ENCODE measurements around the gene SETX.

Gene SETX

DNA sequence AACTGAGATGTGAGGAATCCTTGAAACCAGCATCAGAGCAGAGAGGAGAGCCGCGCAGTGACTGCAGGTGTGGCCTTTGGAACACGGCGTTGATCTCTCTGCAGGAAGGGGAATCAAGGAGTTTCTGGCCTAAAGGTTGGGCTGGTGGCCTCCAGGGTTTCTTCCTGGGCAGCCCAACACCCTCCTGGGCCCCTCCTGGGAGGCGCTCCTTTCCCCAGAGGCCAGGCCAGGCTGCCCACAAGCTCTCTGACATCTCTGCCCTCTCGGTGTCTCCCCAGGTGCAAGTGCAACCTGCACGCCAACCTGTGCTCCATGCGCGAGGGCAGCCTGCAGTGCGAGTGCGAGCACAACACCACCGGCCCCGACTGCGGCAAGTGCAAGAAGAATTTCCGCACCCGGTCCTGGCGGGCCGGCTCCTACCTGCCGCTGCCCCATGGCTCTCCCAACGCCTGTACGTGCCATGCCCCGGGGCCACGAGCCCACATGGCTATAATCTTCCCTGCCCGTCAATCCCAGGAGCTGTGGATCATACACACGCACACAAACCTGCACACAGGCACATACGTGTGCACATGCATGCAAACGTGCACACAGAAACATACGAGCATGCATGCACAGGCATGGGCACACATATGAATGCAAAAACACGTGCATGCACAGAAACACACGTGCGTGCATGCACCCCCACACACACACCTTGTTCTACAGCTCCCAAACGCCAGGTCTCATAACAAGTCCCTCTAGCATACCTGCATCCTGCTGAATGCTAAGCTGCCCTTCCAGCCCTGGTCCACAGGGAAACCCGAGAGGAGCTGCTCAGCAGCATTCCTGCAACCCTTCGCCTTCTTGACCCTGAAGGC is 128.0 kb downstream of the SETX start:
- H2AFZ ChIP-seq (ENCODE audit: low read depth, low read length, severe bottlenecking) = no peak overlapping the region
- no peak overlapping the region for H3K9ac ChIP-seq (ENCODE audit: low read length)
- H3F3A ChIP-seq (ENCODE audit: insufficient read depth) = no peaks in the 10 kb centered on the region
- no peaks in the 10 kb centered on the region for H3K27me3 ChIP-seq (ENCODE audit: low read length)
- H3K4me3 ChIP-seq (ENCODE audit: insufficient read depth, low read length, poor library complexity, severe bottlenecking) = no peak overlapping the region
- no peak overlapping the region for H3K27ac ChIP-seq (ENCODE audit: low read depth, low read length)
- no peaks in the 10 kb centered on the region for H3K79me2 ChIP-seq (ENCODE audit: insufficient read depth, low read length)
- no peaks in the 10 kb centered on the region for H4K20me1 ChIP-seq (ENCODE audit: low read depth, low read length)
- H3K4me2 ChIP-seq (ENCODE audit: low read depth, low read length, poor library complexity, severe bottlenecking) = no peak overlapping the region
- TF ChIP-seq, protein P1, sequence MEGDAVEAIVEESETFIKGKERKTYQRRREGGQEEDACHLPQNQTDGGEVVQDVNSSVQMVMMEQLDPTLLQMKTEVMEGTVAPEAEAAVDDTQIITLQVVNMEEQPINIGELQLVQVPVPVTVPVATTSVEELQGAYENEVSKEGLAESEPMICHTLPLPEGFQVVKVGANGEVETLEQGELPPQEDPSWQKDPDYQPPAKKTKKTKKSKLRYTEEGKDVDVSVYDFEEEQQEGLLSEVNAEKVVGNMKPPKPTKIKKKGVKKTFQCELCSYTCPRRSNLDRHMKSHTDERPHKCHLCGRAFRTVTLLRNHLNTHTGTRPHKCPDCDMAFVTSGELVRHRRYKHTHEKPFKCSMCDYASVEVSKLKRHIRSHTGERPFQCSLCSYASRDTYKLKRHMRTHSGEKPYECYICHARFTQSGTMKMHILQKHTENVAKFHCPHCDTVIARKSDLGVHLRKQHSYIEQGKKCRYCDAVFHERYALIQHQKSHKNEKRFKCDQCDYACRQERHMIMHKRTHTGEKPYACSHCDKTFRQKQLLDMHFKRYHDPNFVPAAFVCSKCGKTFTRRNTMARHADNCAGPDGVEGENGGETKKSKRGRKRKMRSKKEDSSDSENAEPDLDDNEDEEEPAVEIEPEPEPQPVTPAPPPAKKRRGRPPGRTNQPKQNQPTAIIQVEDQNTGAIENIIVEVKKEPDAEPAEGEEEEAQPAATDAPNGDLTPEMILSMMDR (IDR thresholded peaks at IDR 0.05; ENCODE audit: insufficient read depth, low read length, poor library complexity, severe bottlenecking) = no peak
- TF ChIP-seq EZH2phosphoT487 (conservative IDR thresholded peaks at IDR 0.05; ENCODE audit: low read length) = no peak
- no peaks in the 10 kb centered on the region for H3K9me2 ChIP-seq (replicated peaks; ENCODE audit: insufficient read depth, low read length)
- H3K36me3 ChIP-seq (ENCODE audit: low read length) = no peaks in the 10 kb centered on the region
- H3K9me3 ChIP-seq (ENCODE audit: insufficient read depth, low read length) = no peaks in the 10 kb centered on the region

DNA sequence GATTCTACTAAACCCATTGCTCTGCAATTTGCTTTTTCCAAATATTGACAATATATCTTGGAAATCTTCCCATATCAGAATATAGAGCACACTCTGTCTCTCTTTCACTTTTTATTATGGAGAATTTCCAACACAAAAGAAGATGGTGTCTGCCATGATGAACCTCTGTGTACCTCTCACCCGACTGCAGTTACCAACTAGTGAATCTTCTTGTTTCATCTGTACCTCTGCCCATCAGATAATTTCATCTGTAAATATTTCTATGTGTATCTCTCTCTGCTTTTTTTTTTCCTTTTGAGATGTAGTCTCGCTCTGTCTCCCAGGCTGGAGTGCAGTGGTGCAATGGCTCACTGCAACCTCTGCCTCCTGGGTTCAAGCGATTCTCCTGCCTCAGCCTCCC is 130.1 kb downstream of the SETX start:
- no peaks in the 10 kb centered on the region for H4K20me1 ChIP-seq (ENCODE audit: low read depth, low read length)
- H3K27me3 ChIP-seq (ENCODE audit: low read length) = no peaks in the 10 kb centered on the region
- no peak for TF ChIP-seq EZH2phosphoT487 (conservative IDR thresholded peaks at IDR 0.05; ENCODE audit: low read length)
- TF ChIP-seq, protein P1 (IDR thresholded peaks at IDR 0.05; ENCODE audit: insufficient read depth, low read length, poor library complexity, severe bottlenecking) = no peak
- H3K9me3 ChIP-seq (ENCODE audit: insufficient read depth, low read length) = no peaks in the 10 kb centered on the region
- no peaks in the 10 kb centered on the region for H3K9me2 ChIP-seq (replicated peaks; ENCODE audit: insufficient read depth, low read length)
- no peak overlapping the region for H2AFZ ChIP-seq (ENCODE audit: low read depth, low read length, severe bottlenecking)
- no peaks in the 10 kb centered on the region for H3K79me2 ChIP-seq (ENCODE audit: insufficient read depth, low read length)
- no peak overlapping the region for H3K4me2 ChIP-seq (ENCODE audit: low read depth, low read length, poor library complexity, severe bottlenecking)
- no peaks in the 10 kb centered on the region for H3F3A ChIP-seq (ENCODE audit: insufficient read depth)
- H3K9ac ChIP-seq (ENCODE audit: low read length) = no peak overlapping the region
- H3K27ac ChIP-seq (ENCODE audit: low read depth, low read length) = no peak overlapping the region
- H3K4me3 ChIP-seq (ENCODE audit: insufficient read depth, low read length, poor library complexity, severe bottlenecking) = no peak overlapping the region
- no peaks in the 10 kb centered on the region for H3K36me3 ChIP-seq (ENCODE audit: low read length)

DNA sequence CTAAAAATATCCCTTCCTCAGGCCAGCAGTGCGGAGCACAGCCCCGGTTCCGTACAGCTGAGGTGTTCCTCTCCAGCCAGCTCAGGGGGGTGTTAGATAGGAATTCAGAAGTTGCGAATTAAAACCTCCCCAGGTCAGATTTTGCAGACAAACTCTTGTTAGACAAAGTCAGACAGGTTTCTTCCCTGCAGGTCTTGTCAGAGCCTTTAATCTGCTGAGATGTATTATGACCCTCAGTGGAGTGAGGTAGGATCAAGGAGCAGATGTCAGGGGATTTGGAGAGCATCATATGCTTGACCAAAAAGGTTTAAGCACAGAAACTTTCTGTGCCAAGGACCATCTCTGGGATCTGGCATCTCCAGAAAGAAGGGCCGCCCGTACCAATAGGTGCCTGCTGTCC is 132.8 kb downstream of the SETX start:
- no peak overlapping the region for H3K4me3 ChIP-seq (ENCODE audit: insufficient read depth, low read length, poor library complexity, severe bottlenecking)
- H3K9me3 ChIP-seq (ENCODE audit: insufficient read depth, low read length) = no peaks in the 10 kb centered on the region
- no peaks in the 10 kb centered on the region for H3K79me2 ChIP-seq (ENCODE audit: insufficient read depth, low read length)
- no peaks in the 10 kb centered on the region for H3F3A ChIP-seq (ENCODE audit: insufficient read depth)
- no peaks in the 10 kb centered on the region for H3K27me3 ChIP-seq (ENCODE audit: low read length)
- H3K36me3 ChIP-seq (ENCODE audit: low read length) = no peaks in the 10 kb centered on the region
- no peak overlapping the region for H3K4me2 ChIP-seq (ENCODE audit: low read depth, low read length, poor library complexity, severe bottlenecking)
- TF ChIP-seq EZH2phosphoT487 (conservative IDR thresholded peaks at IDR 0.05; ENCODE audit: low read length) = no peak
- TF ChIP-seq, protein P1 (IDR thresholded peaks at IDR 0.05; ENCODE audit: insufficient read depth, low read length, poor library complexity, severe bottlenecking) = no peak
- H2AFZ ChIP-seq (ENCODE audit: low read depth, low read length, severe bottlenecking) = no peak overlapping the region
- no peaks in the 10 kb centered on the region for H4K20me1 ChIP-seq (ENCODE audit: low read depth, low read length)
- H3K27ac ChIP-seq (ENCODE audit: low read depth, low read length) = no peak overlapping the region
- no peak overlapping the region for H3K9ac ChIP-seq (ENCODE audit: low read length)
- H3K9me2 ChIP-seq (replicated peaks; ENCODE audit: insufficient read depth, low read length) = no peaks in the 10 kb centered on the region

All from SU-DHL-6 (cell line).